PC-3 (cell line): ENCODE measurements around the gene VEGFD. TPM values are rescaled to one million over a fixed set of nuclear protein-coding genes. Genes with fewer than 3 reads are reported as not detected.

Experiments used
- ATAC-seq: fragments of 200-7000 bp; cut with Tn5 transposase; 2 replicates; pipeline ENCODE4 v1.9.1; 2020; ENCODE audit warnings: mild to moderate bottlenecking, moderate library complexity
- BruUV-seq: library from RNA; stranded (reverse); fragments of 400-500 nt; replicated peaks from 2 replicates; lab custom pipeline; 2021; lab: Mats Ljungman, UMichigan
- CTCF ChIA-PET: fragments of 300-600 bp; sonication (Branson Sonifier 250); formaldehyde crosslinking; loops from one replicate; lab custom pipeline; 2022; ENCODE audit warnings: antibody characterized with exemption; lab: Charles Lee
- POLR2A ChIA-PET: fragments of 300-600 bp; sonication (Branson Sonifier 250); formaldehyde crosslinking; loops from one replicate; lab custom pipeline; 2022; ENCODE audit warnings: antibody characterized with exemption; ENCODE audit not compliant: unreplicated experiment; lab: Charles Lee
- DNase-seq: peaks from one replicate; pipeline ENCODE4 v3.0.0-alpha.2; 2015
- H2AFZ ChIP-seq: fragments of 300-600 bp; sonication (generic); 2 replicates; pipeline ENCODE4 v1.6.0; 2016; ENCODE audit warnings: antibody characterized with exemption, low read length
- H3F3A ChIP-seq: fragments of 300-600 bp; sonication (generic); one replicate; pipeline ENCODE4 v1.6.0; 2017; ENCODE audit warnings: antibody characterized with exemption, low read length, control low read depth, mild to moderate bottlenecking; ENCODE audit not compliant: unreplicated experiment
- H3K27ac ChIP-seq: fragments of 300-600 bp; sonication (generic); 2 replicates; pipeline ENCODE4 v1.5.1; 2016; ENCODE audit warnings: mild to moderate bottlenecking, low read length
- H3K27me3 ChIP-seq: fragments of 300-600 bp; sonication (generic); 2 replicates; pipeline ENCODE4 v1.6.1; 2016; ENCODE audit warnings: low read length, mixed read lengths
- H3K36me3 ChIP-seq: fragments of 300-600 bp; sonication (generic); 2 replicates; pipeline ENCODE4 v1.6.1; 2016; ENCODE audit warnings: low read depth, mixed run types, low read length, mixed read lengths
- H3K4me1 ChIP-seq: fragments of 300-600 bp; sonication (generic); 2 replicates; pipeline ENCODE4 v1.5.1; 2016; ENCODE audit warnings: low read length; ENCODE audit not compliant: insufficient read depth
- H3K4me2 ChIP-seq: fragments of 300-600 bp; sonication (generic); 2 replicates; pipeline ENCODE4 v1.6.0; 2016; ENCODE audit warnings: low read length
- H3K4me3 ChIP-seq: fragments of 300-600 bp; sonication (generic); 2 replicates; pipeline ENCODE4 v1.5.1; 2016; ENCODE audit warnings: mild to moderate bottlenecking, low read length, mixed read lengths
- H3K79me2 ChIP-seq: fragments of 300-600 bp; sonication (generic); 2 replicates; pipeline ENCODE4 v1.6.1; 2017; ENCODE audit warnings: low read length, mixed read lengths
- H3K9ac ChIP-seq: fragments of 300-600 bp; sonication (generic); 2 replicates; pipeline ENCODE4 v1.6.0; 2016; ENCODE audit warnings: mild to moderate bottlenecking, low read length
- H3K9me2 ChIP-seq: fragments of 300-600 bp; sonication (generic); replicated peaks from 2 replicates; pipeline ENCODE4 v1.6.1; 2016; ENCODE audit warnings: mixed run types, low read length, mixed read lengths
- H3K9me3 ChIP-seq: fragments of 300-600 bp; sonication (generic); 2 replicates; pipeline ENCODE4 v1.6.1; 2016; ENCODE audit warnings: low read length, mixed read lengths
- H4K20me1 ChIP-seq: fragments of 300-600 bp; sonication (generic); 2 replicates; pipeline ENCODE4 v1.6.1; 2016; ENCODE audit warnings: low read length, mixed read lengths
- CTCF ChIP-seq: fragments of 300-600 bp; sonication (generic); conservative IDR thresholded peaks from 2 replicates; pipeline ENCODE4 v1.5.1; 2017; ENCODE audit warnings: antibody characterized with exemption, low read depth, mild to moderate bottlenecking, low read length
- EZH2 ChIP-seq: fragments of 300-600 bp; sonication (generic); IDR thresholded peaks from one replicate; pipeline ENCODE4 v1.6.1; 2017; ENCODE audit warnings: antibody characterized with exemption, mild to moderate bottlenecking, low read length; ENCODE audit not compliant: unreplicated experiment
- EZH2phosphoT487 ChIP-seq: fragments of 300-600 bp; sonication (generic); IDR thresholded peaks from 2 replicates; pipeline ENCODE4 v1.6.1; 2018; ENCODE audit warnings: mild to moderate bottlenecking, antibody characterized with exemption, low read length, borderline replicate concordance
- intact Hi-C: fragments of 100-400 bp; cut with micrococcal nuclease; formaldehyde crosslinking; loops from 2 replicates; pipeline ENCODE4 v1.9.0; 2023
- total RNA-seq: library from RNA; depleted of rRNA; stranded (reverse); fragments of >200 nt; gene quantifications from 2 replicates; pipeline ENCODE4 v1.2.3, GENCODE V29; 2014

Gene VEGFD
- total RNA-seq, 1 experiment from 2014 or later = not detected

GRCh38 chrX:15398874-15399273, 14.7 kb upstream of the VEGFD start:
- ATAC-seq = no peak
- Histone ChIP-seq H3K9me3 (no peaks in the 10 kb centered on the region), H3K9ac (no peak overlapping the region), H3K79me2 (no peaks in the 10 kb centered on the region), H3F3A (no peaks in the 10 kb centered on the region), H3K27me3 (no peaks in the 10 kb centered on the region), H4K20me1 (no peaks in the 10 kb centered on the region), H3K9me2 (no peaks in the 10 kb centered on the region), H2AFZ (no peak overlapping the region), H3K4me3 (no peak overlapping the region), H3K4me1 (no peaks in the 10 kb centered on the region), H3K27ac (no peak overlapping the region), H3K4me2 (no peak overlapping the region), H3K36me3 (no peaks in the 10 kb centered on the region)
- POLR2A ChIA-PET = no interaction called here
- BruUV-seq = no TSS peak
- DNase-seq = no peak
- no peak for TF ChIP-seq EZH2phosphoT487
- no peak for TF ChIP-seq EZH2
- CTCF ChIA-PET = no interaction called here
- intact Hi-C loops = no loop called here

- no peak overlapping the region for H3K4me3 ChIP-seq
- H2AFZ ChIP-seq = no peak overlapping the region
- H3K9me3 ChIP-seq = no peaks in the 10 kb centered on the region
- H3K9me2 ChIP-seq = no peaks in the 10 kb centered on the region
- ATAC-seq (no peak), DNase-seq (no peak)
- H3F3A ChIP-seq = no peaks in the 10 kb centered on the region
- no peaks in the 10 kb centered on the region for H3K27me3 ChIP-seq
- no peaks in the 10 kb centered on the region for H3K4me1 ChIP-seq
- H3K4me2 ChIP-seq = no peak overlapping the region
- CTCF ChIA-PET = no interaction called here
- H3K79me2 ChIP-seq = no peaks in the 10 kb centered on the region
- POLR2A ChIA-PET = no interaction called here
- H4K20me1 ChIP-seq = no peaks in the 10 kb centered on the region
- intact Hi-C loops = no loop called here
- TF ChIP-seq EZH2phosphoT487 = no peak
- TF ChIP-seq EZH2 = no peak
- TF ChIP-seq CTCF = no peak
- H3K27ac ChIP-seq = no peak overlapping the region
- no peak overlapping the region for H3K9ac ChIP-seq
- BruUV-seq = no TSS peak
- H3K36me3 ChIP-seq = no peaks in the 10 kb centered on the region
Observed at GRCh38 chrX:15395789-15396188, 11.6 kb upstream of the VEGFD start.

GRCh38 chrX:15391850-15392249, 7.6 kb upstream of the VEGFD start:
- no peaks in the 10 kb centered on the region for H3K9me2 ChIP-seq
- H3K9ac ChIP-seq = no peak overlapping the region
- H3K4me2 ChIP-seq = no peak overlapping the region
- no peaks in the 10 kb centered on the region for H3K36me3 ChIP-seq
- H2AFZ ChIP-seq = no peak overlapping the region
- H3K4me1 ChIP-seq = no peaks in the 10 kb centered on the region
- H3F3A ChIP-seq = no peaks in the 10 kb centered on the region
- H3K27ac ChIP-seq = no peak overlapping the region
- H3K4me3 ChIP-seq = no peak overlapping the region
- DNase-seq = no peak
- no peaks in the 10 kb centered on the region for H4K20me1 ChIP-seq
- no peaks in the 10 kb centered on the region for H3K9me3 ChIP-seq
- POLR2A ChIA-PET = no interaction called here
- no peaks in the 10 kb centered on the region for H3K27me3 ChIP-seq
- ATAC-seq = no peak
- TF ChIP-seq CTCF = no peak
- no peak for TF ChIP-seq EZH2phosphoT487
- TF ChIP-seq EZH2 = no peak
- H3K79me2 ChIP-seq = no peaks in the 10 kb centered on the region
- CTCF ChIA-PET = no interaction called here
- no TSS peak for BruUV-seq
- intact Hi-C loops = no loop called here
